ENCODE measurements around the gene PLCH1.
A peak's percentile ranks its signal among the peaks of the same experiment; 100 is the strongest.

PLCH1 gene

DNA sequence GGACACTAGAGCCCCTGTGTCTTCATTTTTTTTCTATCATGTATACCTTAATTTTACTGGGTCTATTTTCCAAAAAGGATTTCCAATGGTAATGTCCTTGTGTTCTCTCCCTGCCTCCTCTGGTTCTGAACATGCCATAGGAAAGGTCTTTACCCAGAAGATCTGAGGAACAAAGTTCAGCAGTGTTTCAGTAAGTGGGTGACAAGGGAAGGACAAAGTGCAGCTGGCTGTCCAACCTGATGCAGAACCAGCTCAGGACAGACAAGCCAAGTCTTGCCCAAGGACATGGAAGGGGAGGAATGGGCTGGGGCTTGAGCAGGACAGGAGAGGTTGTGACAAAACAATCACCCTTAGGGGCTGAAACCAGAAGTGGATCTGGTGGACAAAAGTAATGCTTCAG, 390.2 kb downstream of the PLCH1 start:
- no peak overlapping the region for H3K4me3 ChIP-seq (replicated peaks; ENCODE audit: low read depth, low read length)
- DNase-seq (ENCODE audit: extremely low read depth, low read depth), result no peak
- TF ChIP-seq, protein P1, sequence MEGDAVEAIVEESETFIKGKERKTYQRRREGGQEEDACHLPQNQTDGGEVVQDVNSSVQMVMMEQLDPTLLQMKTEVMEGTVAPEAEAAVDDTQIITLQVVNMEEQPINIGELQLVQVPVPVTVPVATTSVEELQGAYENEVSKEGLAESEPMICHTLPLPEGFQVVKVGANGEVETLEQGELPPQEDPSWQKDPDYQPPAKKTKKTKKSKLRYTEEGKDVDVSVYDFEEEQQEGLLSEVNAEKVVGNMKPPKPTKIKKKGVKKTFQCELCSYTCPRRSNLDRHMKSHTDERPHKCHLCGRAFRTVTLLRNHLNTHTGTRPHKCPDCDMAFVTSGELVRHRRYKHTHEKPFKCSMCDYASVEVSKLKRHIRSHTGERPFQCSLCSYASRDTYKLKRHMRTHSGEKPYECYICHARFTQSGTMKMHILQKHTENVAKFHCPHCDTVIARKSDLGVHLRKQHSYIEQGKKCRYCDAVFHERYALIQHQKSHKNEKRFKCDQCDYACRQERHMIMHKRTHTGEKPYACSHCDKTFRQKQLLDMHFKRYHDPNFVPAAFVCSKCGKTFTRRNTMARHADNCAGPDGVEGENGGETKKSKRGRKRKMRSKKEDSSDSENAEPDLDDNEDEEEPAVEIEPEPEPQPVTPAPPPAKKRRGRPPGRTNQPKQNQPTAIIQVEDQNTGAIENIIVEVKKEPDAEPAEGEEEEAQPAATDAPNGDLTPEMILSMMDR (IDR thresholded peaks at IDR 0.05; ENCODE audit: low read depth, low read length, missing control alignments), result no peak

- H3K4me3 ChIP-seq (replicated peaks; ENCODE audit: low read depth, low read length), result no peak overlapping the region
- TF ChIP-seq, protein P1 (IDR thresholded peaks at IDR 0.05; ENCODE audit: low read depth, low read length, missing control alignments), result peak; percentile 38
- DNase-seq (ENCODE audit: extremely low read depth, low read depth), result no peak
These were observed 391.9 kb downstream of the PLCH1 start for GRCh38 chr3:155352900-155353490.

- TF ChIP-seq, protein P1 (IDR thresholded peaks at IDR 0.05; ENCODE audit: low read depth, low read length, missing control alignments), result no peak
These were observed 394.3 kb downstream of the PLCH1 start for GRCh38 chr3:155350571-155350970.

GRCh38 chr3:155347901-155348300, 397.0 kb downstream of the PLCH1 start:
- TF ChIP-seq, protein P1 (IDR thresholded peaks at IDR 0.05; ENCODE audit: low read depth, low read length, missing control alignments), result no peak
- H3K4me3 ChIP-seq (replicated peaks; ENCODE audit: low read depth, low read length), result no peak overlapping the region
- no peak for DNase-seq (ENCODE audit: extremely low read depth, low read depth)

More at GRCh38 chr3:155350571-155350970, 394.3 kb downstream of the PLCH1 start:
- no peak overlapping the region for H3K4me3 ChIP-seq (replicated peaks; ENCODE audit: low read depth, low read length)
- DNase-seq (ENCODE audit: extremely low read depth, low read depth), result no peak

- TF ChIP-seq, protein P1 (IDR thresholded peaks at IDR 0.05; ENCODE audit: low read depth, low read length, missing control alignments), result no peak
- DNase-seq (ENCODE audit: extremely low read depth, low read depth), result no peak
- no peak overlapping the region for H3K4me3 ChIP-seq (replicated peaks; ENCODE audit: low read depth, low read length)
These were observed 402.5 kb downstream of the PLCH1 start for GRCh38 chr3:155342344-155342743.

DNA sequence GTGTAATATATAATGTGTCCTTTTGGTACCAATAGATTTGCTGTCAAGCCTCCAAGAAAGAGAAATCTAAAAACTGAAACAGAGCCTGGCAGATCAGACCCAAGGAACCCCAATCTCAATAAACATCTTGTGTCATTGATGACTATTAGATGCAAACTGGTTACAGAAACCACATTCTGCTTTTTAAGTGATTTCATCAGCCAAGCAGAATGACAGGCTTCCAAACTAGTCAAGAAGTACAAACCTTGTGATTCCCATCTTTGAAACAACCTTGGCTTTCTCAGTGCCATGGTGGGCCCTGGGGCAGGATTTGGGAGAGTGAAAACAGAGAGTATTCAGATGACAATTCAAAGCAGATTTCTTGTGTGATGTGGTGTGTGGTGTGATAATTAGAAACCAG, 405.8 kb downstream of the PLCH1 start:
- TF ChIP-seq, protein P1 (IDR thresholded peaks at IDR 0.05; ENCODE audit: low read depth, low read length, missing control alignments), result no peak
- no peak for DNase-seq (ENCODE audit: extremely low read depth, low read depth)
- no peak overlapping the region for H3K4me3 ChIP-seq (replicated peaks; ENCODE audit: low read depth, low read length)

All from HFF-Myc (cell line).